Measurements from ENCODE around the gene MRPL42.
"Not testable (repeated sequence)": the region's sequence is repeated elsewhere in the genome, so short reads cannot be mapped to it uniquely, and the experiment has no call there.

DNA sequence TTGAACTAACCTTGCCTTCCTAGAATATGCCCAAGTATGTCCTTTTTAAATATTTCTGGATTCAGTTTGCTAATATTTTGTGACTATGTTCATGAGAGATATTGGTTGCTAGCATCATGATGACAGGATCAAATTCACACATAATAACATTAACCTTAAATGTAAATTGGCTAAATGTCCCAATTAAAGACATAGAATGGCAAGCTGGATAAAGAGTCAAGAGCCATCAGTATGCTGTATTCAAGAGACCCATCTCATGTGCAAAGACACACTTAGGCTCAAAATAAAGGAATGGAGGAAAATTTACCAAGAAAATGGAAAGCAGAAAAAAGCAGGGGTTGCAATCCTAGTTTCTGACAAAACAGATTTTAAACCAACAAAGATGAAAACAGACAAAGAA lies 90.6 kb downstream of the MRPL42 start:
- TF ChIP-seq, protein P1, sequence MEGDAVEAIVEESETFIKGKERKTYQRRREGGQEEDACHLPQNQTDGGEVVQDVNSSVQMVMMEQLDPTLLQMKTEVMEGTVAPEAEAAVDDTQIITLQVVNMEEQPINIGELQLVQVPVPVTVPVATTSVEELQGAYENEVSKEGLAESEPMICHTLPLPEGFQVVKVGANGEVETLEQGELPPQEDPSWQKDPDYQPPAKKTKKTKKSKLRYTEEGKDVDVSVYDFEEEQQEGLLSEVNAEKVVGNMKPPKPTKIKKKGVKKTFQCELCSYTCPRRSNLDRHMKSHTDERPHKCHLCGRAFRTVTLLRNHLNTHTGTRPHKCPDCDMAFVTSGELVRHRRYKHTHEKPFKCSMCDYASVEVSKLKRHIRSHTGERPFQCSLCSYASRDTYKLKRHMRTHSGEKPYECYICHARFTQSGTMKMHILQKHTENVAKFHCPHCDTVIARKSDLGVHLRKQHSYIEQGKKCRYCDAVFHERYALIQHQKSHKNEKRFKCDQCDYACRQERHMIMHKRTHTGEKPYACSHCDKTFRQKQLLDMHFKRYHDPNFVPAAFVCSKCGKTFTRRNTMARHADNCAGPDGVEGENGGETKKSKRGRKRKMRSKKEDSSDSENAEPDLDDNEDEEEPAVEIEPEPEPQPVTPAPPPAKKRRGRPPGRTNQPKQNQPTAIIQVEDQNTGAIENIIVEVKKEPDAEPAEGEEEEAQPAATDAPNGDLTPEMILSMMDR (conservative IDR thresholded peaks at IDR 0.05 in 1 of 2, IDR thresholded peaks at IDR 0.05 in 1 of 2; ENCODE audit: low read depth in 1 of 2, low read length in 2 of 2): not testable (repeated sequence)
- TF ChIP-seq EZH2 (IDR thresholded peaks at IDR 0.05; ENCODE audit: low read length, missing control alignments): not testable (repeated sequence)

Measured in fibroblast of lung (primary cell).